CD14-positive monocyte (primary cell): ENCODE results near the gene SMAD6. TPM values are rescaled to one million over a fixed set of nuclear protein-coding genes. Genes with fewer than 3 reads are reported as not detected.

Experiments
- DNase-seq, 3 donors: peaks; one replicate each; pipeline ENCODE4 v3.0.0-alpha.2; 2011 to 2022
- H2AFZ ChIP-seq: 2 replicates; pipeline ENCODE4 v1.6.0; 2012; ENCODE audit warnings: mild to moderate bottlenecking, low read depth, low read length, inconsistent platforms; ENCODE audit not compliant: insufficient read depth, poor library complexity, severe bottlenecking
- H3K27ac ChIP-seq, 2 donors: 1 replicate in 1 of 2; 2 replicates in 1 of 2; pipeline ENCODE4 v1.5.1; 2012 to 2013; ENCODE audit warnings: low read length in 2 of 2, control low read depth in 1 of 2, inconsistent platforms in 1 of 2, low read depth in 1 of 2, mild to moderate bottlenecking in 1 of 2
- H3K27me3 ChIP-seq, 2 donors: one replicate each; pipeline versions ENCODE4 v1.6.0 to v1.6.1; 2011 to 2013; ENCODE audit warnings: low read length in 2 of 2; ENCODE audit not compliant: control insufficient read depth in 2 of 2, insufficient read depth in 2 of 2
- H3K36me3 ChIP-seq, 2 donors: replicated peaks in 1 of 2; 1 replicate in 1 of 2; 2 replicates in 1 of 2; pipeline versions ENCODE4 v1.5.1 to v1.6.1; 2012 to 2013; ENCODE audit warnings: low read length in 2 of 2, control low read depth in 1 of 2, inconsistent platforms in 1 of 2, mild to moderate bottlenecking in 1 of 2; ENCODE audit not compliant: insufficient read depth in 2 of 2, control insufficient read depth in 1 of 2
- H3K4me1 ChIP-seq, 2 donors: 1 replicate in 1 of 2; 2 replicates in 1 of 2; pipeline versions ENCODE4 v1.5.1 to v1.6.1; 2012 to 2013; ENCODE audit warnings: low read length in 2 of 2, control low read depth in 1 of 2, inconsistent platforms in 1 of 2, mild to moderate bottlenecking in 1 of 2, moderate library complexity in 1 of 2; ENCODE audit not compliant: insufficient read depth in 2 of 2, control insufficient read depth in 1 of 2
- H3K4me2 ChIP-seq: replicated peaks from 2 replicates; pipeline ENCODE3; 2012; ENCODE audit warnings: low read length, moderate library complexity, mild to moderate bottlenecking; ENCODE audit not compliant: poor library complexity, severe bottlenecking; ENCODE audit errors: extremely low read depth
- H3K4me3 ChIP-seq, 3 experiments: fragments of 200-600 bp in 1 of 3; sonication (generic) in 1 of 3; replicated peaks in 1 of 3; 1 replicate in 2 of 3; 2 replicates in 1 of 3; pipeline ENCODE4 v1.5.1; 2011 to 2013; ENCODE audit warnings: low read length in 3 of 3, mild to moderate bottlenecking in 3 of 3, control low read depth in 2 of 3, low read depth in 2 of 3, inconsistent platforms in 1 of 3, moderate library complexity in 1 of 3
- H3K79me2 ChIP-seq: 2 replicates; pipeline ENCODE4 v1.6.0; 2012; ENCODE audit warnings: mild to moderate bottlenecking, control low read depth, inconsistent platforms, low read length, moderate library complexity; ENCODE audit not compliant: insufficient read depth
- H3K9ac ChIP-seq: 2 replicates; pipeline ENCODE4 v1.6.0; 2017; ENCODE audit warnings: low read length, mild to moderate bottlenecking; ENCODE audit not compliant: insufficient read depth, poor library complexity, severe bottlenecking
- H3K9me3 ChIP-seq, 2 donors: replicated peaks in 1 of 2; 1 replicate in 1 of 2; 2 replicates in 1 of 2; pipeline versions ENCODE4 v1.5.1 to v1.6.1; 2012 to 2013; ENCODE audit warnings: low read length in 2 of 2, control low read depth in 1 of 2; ENCODE audit not compliant: control insufficient read depth in 1 of 2, insufficient read depth in 1 of 2
- H4K20me1 ChIP-seq: 2 replicates; pipeline ENCODE4 v1.6.0; 2012; ENCODE audit warnings: mild to moderate bottlenecking, low read length, control low read depth, moderate library complexity; ENCODE audit not compliant: insufficient read depth
- H3K27ac Mint-ChIP-seq, 7 donors: one replicate each; pipeline ENCODE4 v1.8.0; 2020; ENCODE audit warnings: mild to moderate bottlenecking in 7 of 7, mixed read lengths in 7 of 7, moderate library complexity in 6 of 7, inconsistent platforms in 2 of 7
- H3K27me3 Mint-ChIP-seq, 3 donors: one replicate each; pipeline ENCODE4 v1.8.0; 2021 to 2022; ENCODE audit warnings: low read depth in 3 of 3, mild to moderate bottlenecking in 3 of 3, mixed read lengths in 3 of 3, moderate library complexity in 3 of 3, inconsistent platforms in 1 of 3
- H3K36me3 Mint-ChIP-seq, 2 donors: one replicate each; pipeline ENCODE4 v1.8.0; 2020; ENCODE audit warnings: mixed read lengths in 2 of 2, inconsistent platforms in 1 of 2, mild to moderate bottlenecking in 1 of 2
- H3K4me1 Mint-ChIP-seq: one replicate; pipeline ENCODE4 v1.8.0; 2020; ENCODE audit warnings: mild to moderate bottlenecking, mixed read lengths
- H3K4me3 Mint-ChIP-seq, 2 donors: one replicate each; pipeline ENCODE4 v1.8.0; 2020; ENCODE audit warnings: mild to moderate bottlenecking in 2 of 2, mixed read lengths in 2 of 2, moderate library complexity in 1 of 2
- H3K9me3 Mint-ChIP-seq, 7 donors: one replicate each; pipeline ENCODE4 v1.8.0; 2020 to 2022; ENCODE audit warnings: mixed read lengths in 7 of 7, mild to moderate bottlenecking in 6 of 7, moderate library complexity in 6 of 7, inconsistent platforms in 2 of 7
- WGBS: methylation state at CpG from one replicate; pipeline ENCODE4 v1.1.5; 2013; ENCODE audit warnings: missing lambda C conversion rate; ENCODE audit not compliant: insufficient coverage; 5-methylcytosine and 5-hydroxymethylcytosine counted together
- intact Hi-C, 2 donors: fragments of 100-400 bp; cut with micrococcal nuclease; formaldehyde crosslinking; loops; one replicate each; pipeline versions ENCODE4 v1.15.0 to v1.15.1; 2023
- polyA plus RNA-seq, 3 donors: library from polyadenylated mRNA; depleted of rRNA in 1 of 3; unstranded in 2 of 3; stranded (reverse) in 1 of 3; fragments of 300-500 nt in 2 of 3; fragments of >200 nt in 1 of 3; fragmentation: Illumina TruSeq in 2 of 3; gene quantifications; 1 replicate in 2 of 3; 2 replicates in 1 of 3; pipeline ENCODE4 v1.2.3, GENCODE V29; 2012 to 2021
- TF ChIP-seq, protein P1 (sequence below): fragments of 200-600 bp; IDR thresholded peaks from one replicate; pipeline ENCODE4 v1.8.0; 2022; ENCODE audit warnings: antibody characterized with exemption, mild to moderate bottlenecking

Gene SMAD6
- polyA plus RNA-seq, 3 donors: 0.31 TPM; not detected in 2

- no peaks in the 10 kb centered on the region for H3K36me3 ChIP-seq
- no peak overlapping the region for H3K9ac ChIP-seq
- no peak overlapping the region for H3K4me3 ChIP-seq
- peaks cover 0 to 3% (median 2%) of the 10 kb centered on the region in 3 donors for H3K27me3 Mint-ChIP-seq
- H3K9me3 ChIP-seq: no peaks in the 10 kb centered on the region
- peaks cover 31% of the 10 kb centered on the region for H3K4me1 Mint-ChIP-seq
- H3K4me1 ChIP-seq: peaks cover 12 to 23% of the 10 kb centered on the region in 2 donors
- H3K4me3 Mint-ChIP-seq: peak overlapping the region in 1 of 2 donors; percentile 67
- WGBS: 50% methylated on average over 3 of the region's 15 CpGs
- H3K9me3 Mint-ChIP-seq: no peaks in the 10 kb centered on the region
- DNase-seq: no peak
- no peaks in the 10 kb centered on the region for H3K79me2 ChIP-seq
- peaks cover 8% of the 10 kb centered on the region in 2 donors for H3K36me3 Mint-ChIP-seq
- H3K27ac ChIP-seq: no peak overlapping the region
- peak overlapping the region in 3 of 7 donors; percentile 11 to 40 (median 28) for H3K27ac Mint-ChIP-seq
- TF ChIP-seq, protein P1, sequence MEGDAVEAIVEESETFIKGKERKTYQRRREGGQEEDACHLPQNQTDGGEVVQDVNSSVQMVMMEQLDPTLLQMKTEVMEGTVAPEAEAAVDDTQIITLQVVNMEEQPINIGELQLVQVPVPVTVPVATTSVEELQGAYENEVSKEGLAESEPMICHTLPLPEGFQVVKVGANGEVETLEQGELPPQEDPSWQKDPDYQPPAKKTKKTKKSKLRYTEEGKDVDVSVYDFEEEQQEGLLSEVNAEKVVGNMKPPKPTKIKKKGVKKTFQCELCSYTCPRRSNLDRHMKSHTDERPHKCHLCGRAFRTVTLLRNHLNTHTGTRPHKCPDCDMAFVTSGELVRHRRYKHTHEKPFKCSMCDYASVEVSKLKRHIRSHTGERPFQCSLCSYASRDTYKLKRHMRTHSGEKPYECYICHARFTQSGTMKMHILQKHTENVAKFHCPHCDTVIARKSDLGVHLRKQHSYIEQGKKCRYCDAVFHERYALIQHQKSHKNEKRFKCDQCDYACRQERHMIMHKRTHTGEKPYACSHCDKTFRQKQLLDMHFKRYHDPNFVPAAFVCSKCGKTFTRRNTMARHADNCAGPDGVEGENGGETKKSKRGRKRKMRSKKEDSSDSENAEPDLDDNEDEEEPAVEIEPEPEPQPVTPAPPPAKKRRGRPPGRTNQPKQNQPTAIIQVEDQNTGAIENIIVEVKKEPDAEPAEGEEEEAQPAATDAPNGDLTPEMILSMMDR: no peak
- H3K4me2 ChIP-seq: no peak overlapping the region
- no peaks in the 10 kb centered on the region for H4K20me1 ChIP-seq
- intact Hi-C loops: no loop called here
- no peaks in the 10 kb centered on the region for H3K27me3 ChIP-seq
- H2AFZ ChIP-seq: no peak overlapping the region
Observed at GRCh38 chr15:66715720-66716655, 14.0 kb downstream of the SMAD6 start.

GRCh38 chr15:66716656-66717020, 14.6 kb downstream of the SMAD6 start:
- Histone ChIP-seq H4K20me1 (no peaks in the 10 kb centered on the region), H2AFZ (no peak overlapping the region), H3K27me3 (no peaks in the 10 kb centered on the region), H3K4me3 (no peak overlapping the region), H3K27ac (no peak overlapping the region), H3K9ac (no peak overlapping the region), H3K79me2 (no peaks in the 10 kb centered on the region), H3K4me1 (peaks cover 12 to 23% of the 10 kb centered on the region in 2 donors), H3K4me2 (no peak overlapping the region), H3K9me3 (no peaks in the 10 kb centered on the region), H3K36me3 (no peaks in the 10 kb centered on the region)
- DNase-seq: no peak
- TF ChIP-seq, protein P1: no peak
- Mint-ChIP-seq H3K4me3 (no peak overlapping the region), H3K27ac (peak overlapping the region in 1 of 7 donors; percentile 2), H3K4me1 (peaks cover 31% of the 10 kb centered on the region), H3K27me3 (peaks cover 0 to 3% (median 0%) of the 10 kb centered on the region in 3 donors), H3K36me3 (peaks cover 8% of the 10 kb centered on the region in 2 donors), H3K9me3 (no peaks in the 10 kb centered on the region)
- intact Hi-C loops: no loop called here
- WGBS: no CpG with 5 or more reads among the region's 4 CpGs
